Small intestine (tissue), 7 donors: ENCODE data around the gene BNIP3. TPM values are rescaled to one million over a fixed set of nuclear protein-coding genes. Genes with fewer than 3 reads are reported as not detected.

Experiments
- DNase-seq, 2 donors: peaks; one replicate each; pipeline versions ENCODE4 v3.0.0 to v3.0.0-alpha.2; 2013
- FAIRE-seq: peaks from 2 replicates; lab custom pipeline; 2012; peaks lifted over from hg19 to GRCh38; lab: Jason Lieb, UNC
- H3K27ac ChIP-seq, 3 donors: one replicate each; pipeline ENCODE4 v1.5.1; 2013; ENCODE audit warnings: low read length in 2 of 3, mild to moderate bottlenecking in 2 of 3, control low read depth in 1 of 3, inconsistent platforms in 1 of 3, low read depth in 1 of 3, moderate library complexity in 1 of 3
- H3K27me3 ChIP-seq, 3 donors: one replicate each; pipeline ENCODE4 v1.6.1; 2013; ENCODE audit warnings: low read length in 3 of 3, inconsistent platforms in 1 of 3; ENCODE audit not compliant: control insufficient read depth in 3 of 3, insufficient read depth in 3 of 3
- H3K36me3 ChIP-seq, 3 donors: one replicate each; pipeline ENCODE4 v1.6.1; 2013; ENCODE audit warnings: low read length in 3 of 3, inconsistent platforms in 1 of 3, low read depth in 1 of 3, mild to moderate bottlenecking in 1 of 3, moderate library complexity in 1 of 3; ENCODE audit not compliant: control insufficient read depth in 3 of 3, insufficient read depth in 2 of 3
- H3K4me1 ChIP-seq, 3 donors: one replicate each; pipeline ENCODE4 v1.6.1; 2013; ENCODE audit warnings: low read length in 2 of 3, inconsistent platforms in 1 of 3, low read depth in 1 of 3, mild to moderate bottlenecking in 1 of 3, moderate library complexity in 1 of 3; ENCODE audit not compliant: control insufficient read depth in 3 of 3, insufficient read depth in 2 of 3
- H3K4me3 ChIP-seq, 3 donors: one replicate each; pipeline ENCODE4 v1.5.1; 2013; ENCODE audit warnings: low read length in 3 of 3, control low read depth in 1 of 3, inconsistent platforms in 1 of 3, low read depth in 1 of 3, mild to moderate bottlenecking in 1 of 3, moderate library complexity in 1 of 3
- H3K9me3 ChIP-seq, 2 donors: one replicate each; pipeline ENCODE4 v1.6.1; 2013; ENCODE audit warnings: low read depth in 1 of 2, low read length in 1 of 2; ENCODE audit not compliant: control insufficient read depth in 2 of 2, insufficient read depth in 1 of 2
- WGBS, 3 donors: extraction: QIAGEN DNeasy Blood & Tissue Kit; methylation state at CpG; one replicate each; pipeline ENCODE4 v1.1.7; 2013; 5-methylcytosine and 5-hydroxymethylcytosine counted together
- polyA plus RNA-seq, 4 donors: library from polyadenylated mRNA; stranded (reverse) in 3 of 4; unstranded in 1 of 4; fragments of 200-250 nt in 3 of 4; fragments of 120-200 nt in 1 of 4; gene quantifications; one replicate each; pipeline versions ENCODE4 v1.2.1 to v1.2.3, GENCODE V29; 2013
- donor health status: healthy with polysubstance abuse.
- donor health status: control.
- donor health status: control.
- donor health status: Bipolar disorder and iron deficiency.
- donor health status: healthy.

BNIP3 gene
- polyA plus RNA-seq, 4 donors, result 12.2 to 70.0 (median 17.8) TPM

GRCh38 chr10:131943021-131943814 lies 38.5 kb downstream of the BNIP3 start:
- 83 to 88% (median 87%) methylated on average over 11 of the region's 11 CpGs for WGBS, 3 donors
- H3K36me3 ChIP-seq, result peaks cover 14 to 63% (median 28%) of the 10 kb centered on the region in 3 donors

DNA sequence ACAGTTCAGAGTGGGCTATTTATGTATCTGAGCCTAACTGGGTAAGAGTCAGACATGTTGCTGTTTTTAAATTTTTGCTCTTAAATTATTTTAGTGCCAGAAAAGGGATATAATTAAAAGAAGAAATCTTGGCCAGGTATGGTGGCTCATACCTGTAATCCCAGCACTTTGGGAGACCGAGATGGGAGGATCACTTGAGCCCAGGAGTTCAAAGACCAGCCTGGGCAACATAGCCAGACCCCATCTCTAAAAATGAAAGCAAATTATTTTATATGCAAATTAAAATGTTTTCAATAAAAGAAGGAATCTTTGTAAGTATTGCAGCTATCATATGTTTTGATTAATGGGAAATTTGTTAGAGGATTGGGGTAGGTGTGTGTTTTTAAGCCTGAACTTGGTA lies 39.3 kb downstream of the BNIP3 start:
- no peak for DNase-seq
- Histone ChIP-seq H3K4me3 (no peak overlapping the region), H3K27ac (no peak overlapping the region), H3K27me3 (no peaks in the 10 kb centered on the region), H3K4me1 (no peaks in the 10 kb centered on the region), H3K9me3 (no peaks in the 10 kb centered on the region), H3K36me3 (peaks cover 9 to 63% (median 22%) of the 10 kb centered on the region in 3 donors)
- 96 to 100% (median 100%) methylated on average over 1 of the region's 1 CpG for WGBS, 3 donors
- no peak for FAIRE-seq

More at GRCh38 chr10:131943021-131943814, 38.5 kb downstream of the BNIP3 start:
- FAIRE-seq (no peak), DNase-seq (peak; percentile 8 to 9)
- Histone ChIP-seq H3K27me3 (no peaks in the 10 kb centered on the region), H3K4me1 (no peaks in the 10 kb centered on the region), H3K27ac (no peak overlapping the region), H3K4me3 (no peak overlapping the region), H3K9me3 (no peaks in the 10 kb centered on the region)

- DNase-seq (no peak), FAIRE-seq (no peak)
- Histone ChIP-seq H3K4me3 (no peak overlapping the region), H3K4me1 (no peaks in the 10 kb centered on the region), H3K27ac (no peak overlapping the region), H3K36me3 (peaks cover 2 to 57% (median 7%) of the 10 kb centered on the region in 3 donors), H3K9me3 (no peaks in the 10 kb centered on the region), H3K27me3 (no peaks in the 10 kb centered on the region)
- WGBS, 3 donors, result 97% methylated on average over 10 of the region's 10 CpGs
Observed at GRCh38 chr10:131938681-131939080, 43.0 kb downstream of the BNIP3 start.

GRCh38 chr10:131937836-131938235 lies 43.9 kb downstream of the BNIP3 start:
- H3K27me3 ChIP-seq, result no peaks in the 10 kb centered on the region
- H3K4me3 ChIP-seq, result no peak overlapping the region
- no peak for FAIRE-seq
- no peak for DNase-seq
- no peaks in the 10 kb centered on the region for H3K4me1 ChIP-seq
- WGBS, 3 donors, result 94 to 97% (median 95%) methylated on average over 20 of the region's 20 CpGs
- H3K36me3 ChIP-seq, result peaks cover 2 to 50% (median 7%) of the 10 kb centered on the region in 3 donors
- H3K27ac ChIP-seq, result no peak overlapping the region
- H3K9me3 ChIP-seq, result no peaks in the 10 kb centered on the region

DNA sequence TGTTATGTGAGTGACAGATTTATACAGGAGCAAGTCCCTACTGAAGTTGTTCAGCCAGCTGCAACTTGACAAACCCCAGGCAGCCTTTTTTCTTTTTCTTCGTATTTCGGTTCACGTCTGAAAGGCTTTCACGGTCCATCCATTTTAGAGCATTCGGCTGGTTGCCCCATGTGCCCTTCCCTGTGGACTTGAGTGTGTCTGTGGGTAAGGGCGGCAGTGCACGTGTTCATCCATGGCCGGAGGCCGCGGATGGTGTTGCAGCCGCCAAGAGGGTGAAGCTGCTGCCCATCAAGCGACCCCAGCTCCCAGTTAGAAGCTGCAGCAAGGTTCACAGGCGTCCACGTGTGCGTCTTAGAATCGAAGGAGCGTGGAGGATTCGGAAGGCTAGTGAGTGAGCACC lies 45.0 kb downstream of the BNIP3 start:
- peaks cover 0 to 1% (median 0%) of the 10 kb centered on the region in 3 donors for H3K4me1 ChIP-seq
- WGBS, 3 donors, result 96 to 97% (median 96%) methylated on average over 18 of the region's 18 CpGs
- peaks cover 2 to 50% (median 7%) of the 10 kb centered on the region in 3 donors for H3K36me3 ChIP-seq
- no peaks in the 10 kb centered on the region for H3K9me3 ChIP-seq
- H3K27me3 ChIP-seq, result no peaks in the 10 kb centered on the region
- H3K27ac ChIP-seq, result no peak overlapping the region
- FAIRE-seq (no peak), DNase-seq (no peak)
- H3K4me3 ChIP-seq, result no peak overlapping the region

- FAIRE-seq (no peak), DNase-seq (no peak)
- Histone ChIP-seq H3K9me3 (no peaks in the 10 kb centered on the region), H3K27ac (no peak overlapping the region), H3K36me3 (peaks cover 2 to 46% (median 7%) of the 10 kb centered on the region in 3 donors), H3K4me3 (no peak overlapping the region), H3K27me3 (no peaks in the 10 kb centered on the region), H3K4me1 (peaks cover 0 to 3% (median 0%) of the 10 kb centered on the region in 3 donors)
- 94 to 97% (median 95%) methylated on average over 9 of the region's 9 CpGs for WGBS, 3 donors
Observed at GRCh38 chr10:131936294-131936693, 45.4 kb downstream of the BNIP3 start.

- FAIRE-seq (no peak), DNase-seq (no peak)
- Histone ChIP-seq H3K27ac (no peak overlapping the region), H3K36me3 (peaks cover 0 to 38% (median 2%) of the 10 kb centered on the region in 3 donors), H3K4me1 (peaks cover 0 to 3% (median 0%) of the 10 kb centered on the region in 3 donors), H3K4me3 (no peak overlapping the region), H3K27me3 (no peaks in the 10 kb centered on the region), H3K9me3 (no peaks in the 10 kb centered on the region)
- 64 to 70% (median 68%) methylated on average over 1 of the region's 1 CpG for WGBS, 3 donors
Observed at GRCh38 chr10:131935260-131935659, 46.5 kb downstream of the BNIP3 start.

DNA sequence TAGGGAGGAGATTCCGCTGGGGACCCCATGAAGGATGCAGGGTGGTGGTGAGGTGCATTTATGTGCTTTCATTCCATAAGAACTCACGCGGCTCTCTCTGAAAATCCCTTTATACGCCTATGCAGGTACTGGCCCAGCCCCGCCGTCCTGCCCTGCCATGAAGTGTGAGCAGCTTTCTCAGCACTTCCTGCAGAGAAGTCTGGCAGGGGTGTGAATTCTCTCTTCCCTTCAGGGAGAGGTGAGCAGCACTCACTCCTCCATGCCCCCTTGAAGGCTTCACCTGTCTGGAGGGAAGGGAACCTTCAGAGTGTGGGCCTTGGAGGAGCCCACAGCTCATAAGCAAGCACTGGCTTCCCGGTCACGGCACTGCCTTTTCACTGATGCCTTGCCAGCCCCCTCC lies 47.0 kb downstream of the BNIP3 start:
- no peak overlapping the region for H3K4me3 ChIP-seq
- H3K4me1 ChIP-seq, result peaks cover 0 to 3% (median 0%) of the 10 kb centered on the region in 3 donors
- no peaks in the 10 kb centered on the region for H3K9me3 ChIP-seq
- 88 to 97% (median 97%) methylated on average over 8 of the region's 8 CpGs for WGBS, 3 donors
- H3K36me3 ChIP-seq, result peaks cover 0 to 39% (median 2%) of the 10 kb centered on the region in 3 donors
- FAIRE-seq (no peak), DNase-seq (no peak)
- no peaks in the 10 kb centered on the region for H3K27me3 ChIP-seq
- no peak overlapping the region for H3K27ac ChIP-seq
